HepG2 (cell line): ENCODE measurements around the gene KRTAP12-2. TPM values are rescaled to one million over a fixed set of nuclear protein-coding genes. Genes with fewer than 3 reads are reported as not detected.

Experiments
- ATAC-seq: fragments of 200-7000 bp; cut with Tn5 transposase; 3 replicates; pipeline ENCODE4 v1.9.1; 2020; ENCODE audit warnings: mild to moderate bottlenecking, moderate library complexity
- BruUV-seq: library from RNA; stranded (reverse); fragments of 400-500 nt; replicated peaks from 2 replicates; lab custom pipeline; 2021; lab: Mats Ljungman, UMichigan
- CTCF ChIA-PET: fragments of 300-600 bp; formaldehyde crosslinking; extraction: SDS; loops from one replicate; lab custom pipeline; 2021; ENCODE audit warnings: low total read pairs, inconsistent platforms, low intra/inter-chr PET ratio; lab: Yijun Ruan, JAX
- POLR2A ChIA-PET: fragments of 350-600 bp; sonication (Branson Sonifier 250); formaldehyde crosslinking; loops from one replicate; lab custom pipeline; 2020; ENCODE audit warnings: antibody characterized with exemption, inconsistent platforms; lab: Yijun Ruan, JAX
- DNase-seq: peaks from one replicate; pipeline ENCODE4 v3.0.0-alpha.2; 2015; ENCODE audit warnings: low spot score
- FAIRE-seq: peaks from 3 replicates; lab custom pipeline; 2011; peaks lifted over from hg19 to GRCh38; lab: Jason Lieb, UNC
- H2AFZ ChIP-seq: one replicate; pipeline ENCODE4 v1.6.1; 2011; ENCODE audit warnings: low read length, inconsistent platforms
- H3K27ac ChIP-seq: fragments of 300-600 bp; 3 replicates; pipeline ENCODE4 v1.8.0; 2011; ENCODE audit warnings: mixed run types, mild to moderate bottlenecking, mixed read lengths, low read length, inconsistent platforms; ENCODE audit not compliant: insufficient read depth; ENCODE audit errors: extremely low read length
- H3K27me3 ChIP-seq, 2 experiments: fragments of 200-600 bp in 1 of 2; 2 replicates in 1 of 2; 3 replicates in 1 of 2; pipeline versions ENCODE4 v1.6.0 to v1.8.0; 2011; ENCODE audit warnings: low read length in 2 of 2, mild to moderate bottlenecking in 2 of 2, moderate library complexity in 2 of 2, inconsistent platforms in 1 of 2; ENCODE audit not compliant: insufficient read depth in 2 of 2, control insufficient read depth in 1 of 2
- H3K36me3 ChIP-seq, 2 experiments: fragments of 200-600 bp in 1 of 2; replicated peaks in 1 of 2; 2 replicates in 1 of 2; 3 replicates in 1 of 2; pipeline versions ENCODE4 v1.5.1 to v1.8.0; 2011; ENCODE audit warnings: low read length in 2 of 2, inconsistent platforms in 1 of 2; ENCODE audit not compliant: insufficient read depth in 2 of 2, control insufficient read depth in 1 of 2
- H3K4me1 ChIP-seq: 2 replicates; pipeline ENCODE4 v1.5.1; 2012; ENCODE audit warnings: low read length, inconsistent platforms; ENCODE audit not compliant: insufficient read depth
- H3K4me2 ChIP-seq: 2 replicates; pipeline ENCODE4 v1.6.0; 2011; ENCODE audit warnings: low read depth, low read length, inconsistent platforms
- H3K4me3 ChIP-seq, 3 experiments: fragments of 200-600 bp in 1 of 3; sonication (generic), shearing (Covaris generic) in 1 of 3; replicated peaks in 1 of 3; 2 replicates each; pipeline ENCODE4 v1.5.1; 2011 to 2016; ENCODE audit warnings: low read length in 3 of 3, inconsistent platforms in 2 of 3, low read depth in 2 of 3, mild to moderate bottlenecking in 2 of 3, control low read depth in 1 of 3, mixed read lengths in 1 of 3; ENCODE audit not compliant: insufficient read depth in 1 of 3
- H3K79me2 ChIP-seq: one replicate; pipeline ENCODE4 v1.6.1; 2011; ENCODE audit warnings: low read length, inconsistent platforms; ENCODE audit not compliant: insufficient read depth
- H3K9ac ChIP-seq: 2 replicates; pipeline ENCODE4 v1.6.0; 2011; ENCODE audit warnings: mild to moderate bottlenecking, low read depth, low read length, inconsistent platforms; ENCODE audit not compliant: insufficient read depth
- H3K9me3 ChIP-seq: 2 replicates; pipeline ENCODE4 v1.5.1; 2012; ENCODE audit warnings: mild to moderate bottlenecking, low read length
- H4K20me1 ChIP-seq: 2 replicates; pipeline ENCODE4 v1.6.0; 2011; ENCODE audit warnings: inconsistent platforms, mild to moderate bottlenecking, low read length, moderate library complexity; ENCODE audit not compliant: insufficient read depth
- RAD51 ChIP-seq: fragments of 450-650 bp; IDR thresholded peaks from 2 replicates; pipeline ENCODE4 v1.6.1; 2016; ENCODE audit warnings: borderline replicate concordance
- RXRB ChIP-seq: IDR thresholded peaks from 2 replicates; pipeline ENCODE4 v1.6.1; 2016; ENCODE audit warnings: borderline replicate concordance, missing genetic modification reagents, missing compliant biosample characterization
- ZNF143 ChIP-seq: sonication (generic); formaldehyde crosslinking; IDR thresholded peaks from 2 replicates; pipeline ENCODE4 v1.4.0; 2020; ENCODE audit warnings: missing genetic modification reagents
- ZNF430 ChIP-seq: sonication (generic); formaldehyde crosslinking; IDR thresholded peaks from 2 replicates; pipeline ENCODE4 v1.9.0; 2021; ENCODE audit warnings: mild to moderate bottlenecking, missing genetic modification reagents
- ZNF549 ChIP-seq: sonication (generic); formaldehyde crosslinking; IDR thresholded peaks from 2 replicates; pipeline ENCODE4 v1.5.0; 2020; ENCODE audit warnings: missing genetic modification reagents
- ZSCAN21 ChIP-seq: sonication (generic); formaldehyde crosslinking; IDR thresholded peaks from 2 replicates; pipeline ENCODE4 v1.8.0; 2022; ENCODE audit warnings: mild to moderate bottlenecking, missing genetic modification reagents, moderate library complexity, borderline replicate concordance
- WGBS: methylation state at CpG from one replicate; pipeline ENCODE4 v1.1.6; 2017; ENCODE audit warnings: low lambda C conversion rate; 5-methylcytosine and 5-hydroxymethylcytosine counted together
- in situ Hi-C: cut with HindIII; loops from 2 replicates; pipeline ENCODE4 v1.10.0; 2017; ENCODE audit warnings: low pct_unique_long_range_greater_than_20kb; ENCODE audit not compliant: extremely low pct_ligation_motif_present
- intact Hi-C: fragments of 100-400 bp; cut with micrococcal nuclease; formaldehyde crosslinking; loops from one replicate; pipeline ENCODE4 v1.10.0; 2022; ENCODE audit not compliant: unreplicated experiment
- polyA plus RNA-seq, 8 experiments: library from polyadenylated mRNA; depleted of rRNA in 3 of 8; stranded (reverse) in 7 of 8; unstranded in 1 of 8; fragments of >200 nt; fragmentation: Illumina TruSeq in 4 of 8; extraction: Trizol in 4 of 8; gene quantifications; 2 replicates each; pipeline versions ENCODE4 v1.2.1 to v1.2.3, GENCODE V29; 2011 to 2016; ENCODE audit warnings: low read depth in 4 of 8, missing spikeins in 1 of 8, mixed read lengths in 1 of 8; ENCODE audit not compliant: insufficient read depth in 1 of 8
- total RNA-seq, 5 experiments: library from RNA; depleted of rRNA; stranded (reverse); fragments of >200 nt; fragmentation: Illumina TruSeq; extraction: Trizol; gene quantifications; 2 replicates each; pipeline ENCODE4 v1.2.3, GENCODE V29; 2016; ENCODE audit warnings: low read depth in 1 of 5
- TF ChIP-seq, protein P1 (sequence below): sonication (generic); formaldehyde crosslinking; IDR thresholded peaks from 2 replicates; pipeline ENCODE4; 2020; ENCODE audit warnings: missing genetic modification reagents, mild to moderate bottlenecking, borderline replicate concordance
- TF ChIP-seq, protein P2 (sequence below): sonication (generic); formaldehyde crosslinking; IDR thresholded peaks from 2 replicates; pipeline ENCODE4 v1.5.1; 2020; ENCODE audit warnings: mild to moderate bottlenecking, missing genetic modification reagents, moderate library complexity
- TF ChIP-seq, protein P3 (sequence below): sonication (generic); formaldehyde crosslinking; IDR thresholded peaks from 2 replicates; pipeline ENCODE4 v1.4.0; 2020; ENCODE audit warnings: mild to moderate bottlenecking, missing genetic modification reagents

KRTAP12-2 gene
- total and polyA plus RNA-seq, 2 of the 13 experiments (the other 11 are each of a cell fraction or from before 2014, with no cell fraction given) = not detected

DNA sequence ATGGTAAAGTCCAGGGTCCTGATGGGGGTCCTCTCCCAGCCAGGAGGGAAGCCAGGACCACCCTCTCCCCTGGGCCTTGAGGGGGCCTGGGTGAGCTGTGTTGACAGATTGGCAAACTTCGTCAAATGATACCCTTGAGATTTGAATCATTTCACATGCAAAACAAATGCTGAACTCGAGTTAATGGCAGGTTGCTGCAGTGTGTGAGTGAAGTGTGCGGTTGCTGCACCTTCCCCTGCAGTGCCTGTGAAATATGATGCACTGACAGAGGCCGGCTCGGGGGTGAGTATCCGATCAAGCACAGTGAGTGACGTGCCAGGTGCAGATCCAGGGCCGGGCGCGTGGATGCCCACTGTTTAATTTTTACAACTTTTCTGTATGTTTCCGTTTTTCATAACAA is 20.9 kb upstream of the KRTAP12-2 start:
- Histone ChIP-seq H4K20me1 (no peaks in the 10 kb centered on the region), H3K4me1 (no peaks in the 10 kb centered on the region), H3K4me2 (no peak overlapping the region), H3K27me3 (peaks cover 1 to 28% of the 10 kb centered on the region in 2 experiments; a peak in 4 of 5 replicates), H3K4me3 (no peak overlapping the region), H3K9me3 (peaks cover 2% of the 10 kb centered on the region), H2AFZ (no peak overlapping the region)
- DNase-seq = no peak
- POLR2A ChIA-PET = no interaction called here
- in situ Hi-C loops (no loop called here), intact Hi-C loops (no loop called here)
- no peak for FAIRE-seq
- WGBS = 28% methylated on average over 11 of the region's 11 CpGs
- BruUV-seq = no TSS peak
- no peak for TF ChIP-seq ZNF430
- TF ChIP-seq ZNF143 = no peak
- TF ChIP-seq RAD51 = no peak
- no peak for TF ChIP-seq ZNF549 (CRISPR knock-in tag)
- TF ChIP-seq, protein P1, sequence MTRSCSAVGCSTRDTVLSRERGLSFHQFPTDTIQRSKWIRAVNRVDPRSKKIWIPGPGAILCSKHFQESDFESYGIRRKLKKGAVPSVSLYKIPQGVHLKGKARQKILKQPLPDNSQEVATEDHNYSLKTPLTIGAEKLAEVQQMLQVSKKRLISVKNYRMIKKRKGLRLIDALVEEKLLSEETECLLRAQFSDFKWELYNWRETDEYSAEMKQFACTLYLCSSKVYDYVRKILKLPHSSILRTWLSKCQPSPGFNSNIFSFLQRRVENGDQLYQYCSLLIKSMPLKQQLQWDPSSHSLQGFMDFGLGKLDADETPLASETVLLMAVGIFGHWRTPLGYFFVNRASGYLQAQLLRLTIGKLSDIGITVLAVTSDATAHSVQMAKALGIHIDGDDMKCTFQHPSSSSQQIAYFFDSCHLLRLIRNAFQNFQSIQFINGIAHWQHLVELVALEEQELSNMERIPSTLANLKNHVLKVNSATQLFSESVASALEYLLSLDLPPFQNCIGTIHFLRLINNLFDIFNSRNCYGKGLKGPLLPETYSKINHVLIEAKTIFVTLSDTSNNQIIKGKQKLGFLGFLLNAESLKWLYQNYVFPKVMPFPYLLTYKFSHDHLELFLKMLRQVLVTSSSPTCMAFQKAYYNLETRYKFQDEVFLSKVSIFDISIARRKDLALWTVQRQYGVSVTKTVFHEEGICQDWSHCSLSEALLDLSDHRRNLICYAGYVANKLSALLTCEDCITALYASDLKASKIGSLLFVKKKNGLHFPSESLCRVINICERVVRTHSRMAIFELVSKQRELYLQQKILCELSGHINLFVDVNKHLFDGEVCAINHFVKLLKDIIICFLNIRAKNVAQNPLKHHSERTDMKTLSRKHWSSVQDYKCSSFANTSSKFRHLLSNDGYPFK = no peak
- TF ChIP-seq RXRB (CRISPR knock-in tag) = no peak
- TF ChIP-seq, protein P2, sequence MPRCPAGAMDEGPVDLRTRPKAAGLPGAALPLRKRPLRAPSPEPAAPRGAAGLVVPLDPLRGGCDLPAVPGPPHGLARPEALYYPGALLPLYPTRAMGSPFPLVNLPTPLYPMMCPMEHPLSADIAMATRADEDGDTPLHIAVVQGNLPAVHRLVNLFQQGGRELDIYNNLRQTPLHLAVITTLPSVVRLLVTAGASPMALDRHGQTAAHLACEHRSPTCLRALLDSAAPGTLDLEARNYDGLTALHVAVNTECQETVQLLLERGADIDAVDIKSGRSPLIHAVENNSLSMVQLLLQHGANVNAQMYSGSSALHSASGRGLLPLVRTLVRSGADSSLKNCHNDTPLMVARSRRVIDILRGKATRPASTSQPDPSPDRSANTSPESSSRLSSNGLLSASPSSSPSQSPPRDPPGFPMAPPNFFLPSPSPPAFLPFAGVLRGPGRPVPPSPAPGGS = no peak
- no peak for TF ChIP-seq ZSCAN21
- TF ChIP-seq, protein P3, sequence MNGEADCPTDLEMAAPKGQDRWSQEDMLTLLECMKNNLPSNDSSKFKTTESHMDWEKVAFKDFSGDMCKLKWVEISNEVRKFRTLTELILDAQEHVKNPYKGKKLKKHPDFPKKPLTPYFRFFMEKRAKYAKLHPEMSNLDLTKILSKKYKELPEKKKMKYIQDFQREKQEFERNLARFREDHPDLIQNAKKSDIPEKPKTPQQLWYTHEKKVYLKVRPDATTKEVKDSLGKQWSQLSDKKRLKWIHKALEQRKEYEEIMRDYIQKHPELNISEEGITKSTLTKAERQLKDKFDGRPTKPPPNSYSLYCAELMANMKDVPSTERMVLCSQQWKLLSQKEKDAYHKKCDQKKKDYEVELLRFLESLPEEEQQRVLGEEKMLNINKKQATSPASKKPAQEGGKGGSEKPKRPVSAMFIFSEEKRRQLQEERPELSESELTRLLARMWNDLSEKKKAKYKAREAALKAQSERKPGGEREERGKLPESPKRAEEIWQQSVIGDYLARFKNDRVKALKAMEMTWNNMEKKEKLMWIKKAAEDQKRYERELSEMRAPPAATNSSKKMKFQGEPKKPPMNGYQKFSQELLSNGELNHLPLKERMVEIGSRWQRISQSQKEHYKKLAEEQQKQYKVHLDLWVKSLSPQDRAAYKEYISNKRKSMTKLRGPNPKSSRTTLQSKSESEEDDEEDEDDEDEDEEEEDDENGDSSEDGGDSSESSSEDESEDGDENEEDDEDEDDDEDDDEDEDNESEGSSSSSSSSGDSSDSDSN = no peak
- TF ChIP-seq, all 625 proteins: peak for 0
- Histone ChIP-seq H3K36me3 (no peaks in the 10 kb centered on the region), H3K27ac (no peak overlapping the region), H3K9ac (no peak overlapping the region), H3K79me2 (no peaks in the 10 kb centered on the region)
- CTCF ChIA-PET = no interaction called here
- no peak for ATAC-seq
